ENCODE results near the gene RBM10.

DNA sequence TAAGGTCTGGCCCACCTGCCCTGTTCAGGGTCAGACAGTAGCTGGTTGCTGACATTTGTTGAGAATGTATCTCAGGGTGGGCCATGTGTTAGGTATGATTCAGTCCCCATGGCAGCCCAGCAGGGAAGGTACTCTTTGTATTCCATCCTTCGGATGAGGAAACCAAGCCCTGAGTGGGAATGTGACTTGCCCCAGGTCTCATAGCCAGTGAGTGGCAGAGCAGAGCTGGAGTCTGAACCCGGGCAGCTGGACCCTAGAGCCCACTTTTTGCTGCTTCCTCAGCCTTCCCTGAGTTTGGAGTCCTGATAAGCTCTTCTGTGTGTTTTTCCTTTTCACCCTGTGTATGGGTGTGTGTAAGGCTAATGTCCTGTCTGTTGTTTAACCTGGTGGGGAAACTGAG is 27.0 kb downstream of the RBM10 start:
- TF ChIP-seq POLR2A (IDR thresholded peaks at IDR 0.05; ENCODE audit: low read depth, low read length) (no peak), POLR2AphosphoS5 (IDR thresholded peaks at IDR 0.05; ENCODE audit: low read depth, low read length) (no peak)
